Testis (tissue), 2 donors: Measurements from ENCODE around the gene LBP.
"Not testable (repeated sequence)": the region's sequence is repeated elsewhere in the genome, so short reads cannot be mapped to it uniquely, and the experiment has no call there.

ENCODE experiments used
- POLR2A ChIP-seq: fragments of 450-650 bp; IDR thresholded peaks from one replicate; pipeline ENCODE4 v1.6.1; 2017; ENCODE audit warnings: antibody characterized with exemption, mild to moderate bottlenecking, moderate library complexity
- TF ChIP-seq, protein P1 (sequence below), 3 experiments: fragments of 450-650 bp in 2 of 3; fragments of 200-600 bp in 1 of 3; sonication (generic) in 1 of 3; IDR thresholded peaks; one replicate each; pipeline ENCODE4 v1.5.1; 2016 to 2019; ENCODE audit warnings: antibody characterized with exemption in 3 of 3, mild to moderate bottlenecking in 2 of 3, moderate library complexity in 1 of 3

DNA sequence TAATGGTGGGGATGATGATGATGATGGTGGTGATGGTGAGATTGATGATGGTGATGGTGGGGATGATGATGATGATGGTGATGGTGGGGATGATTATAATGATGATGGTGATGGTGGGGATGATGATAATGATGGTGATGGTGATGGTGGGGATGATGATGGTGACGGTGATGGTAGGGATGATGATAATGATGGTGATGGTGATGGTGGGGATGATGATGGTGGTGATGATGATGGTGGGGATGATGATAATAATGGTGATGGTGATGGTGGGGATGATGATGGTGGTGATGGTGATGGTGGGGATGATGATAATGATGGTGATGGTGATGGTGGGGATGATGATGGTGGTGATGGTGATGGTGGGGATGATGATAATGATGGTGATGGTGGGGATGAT, 31.9 kb upstream of the LBP start:
- TF ChIP-seq, protein P1, sequence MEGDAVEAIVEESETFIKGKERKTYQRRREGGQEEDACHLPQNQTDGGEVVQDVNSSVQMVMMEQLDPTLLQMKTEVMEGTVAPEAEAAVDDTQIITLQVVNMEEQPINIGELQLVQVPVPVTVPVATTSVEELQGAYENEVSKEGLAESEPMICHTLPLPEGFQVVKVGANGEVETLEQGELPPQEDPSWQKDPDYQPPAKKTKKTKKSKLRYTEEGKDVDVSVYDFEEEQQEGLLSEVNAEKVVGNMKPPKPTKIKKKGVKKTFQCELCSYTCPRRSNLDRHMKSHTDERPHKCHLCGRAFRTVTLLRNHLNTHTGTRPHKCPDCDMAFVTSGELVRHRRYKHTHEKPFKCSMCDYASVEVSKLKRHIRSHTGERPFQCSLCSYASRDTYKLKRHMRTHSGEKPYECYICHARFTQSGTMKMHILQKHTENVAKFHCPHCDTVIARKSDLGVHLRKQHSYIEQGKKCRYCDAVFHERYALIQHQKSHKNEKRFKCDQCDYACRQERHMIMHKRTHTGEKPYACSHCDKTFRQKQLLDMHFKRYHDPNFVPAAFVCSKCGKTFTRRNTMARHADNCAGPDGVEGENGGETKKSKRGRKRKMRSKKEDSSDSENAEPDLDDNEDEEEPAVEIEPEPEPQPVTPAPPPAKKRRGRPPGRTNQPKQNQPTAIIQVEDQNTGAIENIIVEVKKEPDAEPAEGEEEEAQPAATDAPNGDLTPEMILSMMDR (IDR thresholded peaks at IDR 0.05) = not testable (repeated sequence)
- not testable (repeated sequence) for TF ChIP-seq POLR2A
